Neuronal stem cell (in vitro differentiated cells): ENCODE measurements around the gene FGFBP3.

Source experiments
- DNase-seq: peaks from one replicate; pipeline ENCODE4 v3.0.0-alpha.2; 2013; ENCODE audit warnings: low spot score
- H2AFZ ChIP-seq: one replicate; pipeline ENCODE4 v1.6.1; 2013; ENCODE audit warnings: mild to moderate bottlenecking, low read length, inconsistent platforms
- H2AK5ac ChIP-seq: 2 replicates; pipeline ENCODE4 v1.6.1; 2013; ENCODE audit warnings: low read depth, mild to moderate bottlenecking, inconsistent platforms, low read length, moderate library complexity, mixed read lengths
- H2BK120ac ChIP-seq: 2 replicates; pipeline ENCODE4 v1.6.1; 2013; ENCODE audit warnings: low read depth, mild to moderate bottlenecking, inconsistent platforms, low read length, moderate library complexity, mixed read lengths
- H2BK12ac ChIP-seq: one replicate; pipeline ENCODE4 v1.6.1; 2013; ENCODE audit warnings: low read length, inconsistent platforms
- H2BK15ac ChIP-seq: 2 replicates; pipeline ENCODE4 v1.6.1; 2013; ENCODE audit warnings: mild to moderate bottlenecking, low read length, inconsistent platforms, mixed read lengths
- H2BK5ac ChIP-seq: one replicate; pipeline ENCODE4 v1.6.1; 2013; ENCODE audit warnings: inconsistent platforms, mild to moderate bottlenecking, low read length, moderate library complexity
- H3K14ac ChIP-seq: one replicate; pipeline ENCODE4 v1.6.1; 2013; ENCODE audit warnings: low read length, inconsistent platforms
- H3K18ac ChIP-seq: 2 replicates; pipeline ENCODE4 v1.6.1; 2013; ENCODE audit warnings: low read length, inconsistent platforms
- H3K23ac ChIP-seq: 2 replicates; pipeline ENCODE4 v1.6.1; 2013; ENCODE audit warnings: low read depth, mild to moderate bottlenecking, mixed read lengths, low read length, inconsistent platforms; ENCODE audit not compliant: poor library complexity
- H3K27ac ChIP-seq: replicated peaks from 3 replicates; pipeline ENCODE4 v1.5.1; 2013; ENCODE audit warnings: low read length, inconsistent platforms
- H3K27me3 ChIP-seq, 3 experiments: 2 replicates each; pipeline ENCODE4 v1.6.1; 2013; ENCODE audit warnings: low read length in 3 of 3, mild to moderate bottlenecking in 2 of 3, inconsistent platforms in 1 of 3, low read depth in 1 of 3, mixed read lengths in 1 of 3, moderate library complexity in 1 of 3; ENCODE audit not compliant: control insufficient read depth in 3 of 3, insufficient read depth in 3 of 3
- H3K36me3 ChIP-seq, 2 donors: replicated peaks in 1 of 2; 2 replicates each; pipeline ENCODE4 v1.6.1; 2013; ENCODE audit warnings: low read length in 2 of 2; ENCODE audit not compliant: control insufficient read depth in 2 of 2, insufficient read depth in 2 of 2
- H3K4ac ChIP-seq: 2 replicates; pipeline ENCODE4 v1.6.1; 2013; ENCODE audit warnings: inconsistent platforms, mild to moderate bottlenecking, low read length, moderate library complexity
- H3K4me1 ChIP-seq, 2 donors: 1 replicate in 1 of 2; 2 replicates in 1 of 2; pipeline ENCODE4 v1.6.1; 2013; ENCODE audit warnings: low read length in 2 of 2, low read depth in 1 of 2; ENCODE audit not compliant: control insufficient read depth in 2 of 2, insufficient read depth in 1 of 2
- H3K4me2 ChIP-seq: one replicate; pipeline ENCODE4 v1.6.1; 2013; ENCODE audit warnings: mild to moderate bottlenecking, low read length, inconsistent platforms; ENCODE audit not compliant: insufficient read depth, poor library complexity, severe bottlenecking
- H3K4me3 ChIP-seq, 2 donors: 2 replicates each; pipeline ENCODE4 v1.5.1; 2013; ENCODE audit warnings: low read length in 2 of 2, mild to moderate bottlenecking in 2 of 2, inconsistent platforms in 1 of 2, moderate library complexity in 1 of 2
- H3K79me1 ChIP-seq: one replicate; pipeline ENCODE4 v1.6.1; 2013; ENCODE audit warnings: low read depth, mild to moderate bottlenecking, inconsistent platforms, low read length, moderate library complexity
- H3K9ac ChIP-seq: one replicate; pipeline ENCODE4 v1.6.1; 2013; ENCODE audit warnings: mild to moderate bottlenecking, low read depth, low read length, inconsistent platforms; ENCODE audit not compliant: poor library complexity
- H3K9me3 ChIP-seq, 2 donors: replicated peaks in 1 of 2; 2 replicates each; pipeline versions ENCODE3 to v1.6.1; 2013; ENCODE audit warnings: low read length in 2 of 2, mild to moderate bottlenecking in 2 of 2, inconsistent platforms in 1 of 2, low read depth in 1 of 2, mixed read lengths in 1 of 2, moderate library complexity in 1 of 2; ENCODE audit not compliant: control insufficient read depth in 2 of 2, insufficient read depth in 1 of 2
- H4K8ac ChIP-seq: one replicate; pipeline ENCODE4 v1.6.1; 2013; ENCODE audit warnings: low read depth, mild to moderate bottlenecking, inconsistent platforms, low read length, moderate library complexity
- H4K91ac ChIP-seq: one replicate; pipeline ENCODE4 v1.6.1; 2013; ENCODE audit warnings: low read length, low read depth, mild to moderate bottlenecking, inconsistent platforms; ENCODE audit not compliant: poor library complexity
- WGBS, 2 donors: extraction: QIAGEN DNeasy Blood & Tissue Kit; methylation state at CpG; one replicate each; pipeline ENCODE4 v1.1.7; 2013; ENCODE audit warnings: missing lambda C conversion rate in 2 of 2, mixed read lengths in 1 of 2; ENCODE audit not compliant: insufficient read length in 2 of 2, insufficient replicate concordance in 1 of 2; ENCODE audit errors: extremely low coverage in 2 of 2; 5-methylcytosine and 5-hydroxymethylcytosine counted together

FGFBP3 gene

DNA sequence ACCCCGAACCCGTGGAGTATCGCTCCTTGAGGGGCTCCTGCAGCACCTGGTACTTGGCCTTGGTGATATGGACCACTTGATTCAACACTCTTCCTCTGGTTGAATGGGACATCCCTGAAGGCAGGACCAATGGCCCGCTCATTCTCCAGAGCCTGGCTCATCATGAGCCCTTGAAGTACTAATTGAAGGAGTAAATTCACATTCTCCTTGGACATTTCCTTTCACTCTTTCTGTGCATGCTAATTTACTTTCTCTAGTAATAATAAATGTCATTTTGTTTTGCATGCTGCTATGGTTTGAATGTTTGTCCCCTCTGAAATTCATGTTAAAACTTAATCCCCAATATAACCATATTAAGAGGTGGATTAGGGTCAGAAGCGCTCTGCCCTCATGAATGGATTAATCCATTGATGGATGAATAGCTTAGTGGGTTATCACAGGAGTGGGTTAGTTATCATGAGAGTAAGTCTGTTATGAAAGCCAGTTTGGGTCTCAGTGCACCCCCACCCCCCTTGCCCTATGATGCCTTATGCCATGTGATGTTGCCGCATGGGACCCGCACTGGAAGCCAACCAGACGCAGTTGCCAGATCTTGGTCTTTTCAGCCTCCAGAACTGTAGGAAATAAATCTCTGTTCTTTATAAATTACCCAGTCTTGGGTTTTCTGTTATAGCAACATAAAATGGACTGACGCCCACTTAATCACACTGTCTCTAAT lies 23.8 kb downstream of the FGFBP3 start:
- Histone ChIP-seq H3K18ac (peak overlapping the region; percentile 83), H3K4me1 (peaks cover 25 to 48% of the 10 kb centered on the region in 2 donors), H3K4ac (no peak overlapping the region), H3K27me3 (no peaks in the 10 kb centered on the region), H3K23ac (no peak overlapping the region), H2AK5ac (no peak overlapping the region), H3K27ac (peak overlapping the region; percentile 84), H2BK12ac (no peak overlapping the region), H2BK5ac (peak overlapping the region; percentile 1), H3K79me1 (no peaks in the 10 kb centered on the region), H2BK15ac (no peak overlapping the region), H3K9ac (no peak overlapping the region), H3K36me3 (no peaks in the 10 kb centered on the region), H2BK120ac (peak overlapping the region; percentile 40), H4K91ac (no peak overlapping the region), H3K4me3 (no peak overlapping the region), H3K14ac (no peak overlapping the region), H3K4me2 (no peak overlapping the region), H2AFZ (no peak overlapping the region), H3K9me3 (peaks cover 0 to 4% of the 10 kb centered on the region in 2 donors), H4K8ac (no peak overlapping the region)
- WGBS, 2 donors: no CpG with 5 or more reads among the region's 9 CpGs
- no peak for DNase-seq

DNA sequence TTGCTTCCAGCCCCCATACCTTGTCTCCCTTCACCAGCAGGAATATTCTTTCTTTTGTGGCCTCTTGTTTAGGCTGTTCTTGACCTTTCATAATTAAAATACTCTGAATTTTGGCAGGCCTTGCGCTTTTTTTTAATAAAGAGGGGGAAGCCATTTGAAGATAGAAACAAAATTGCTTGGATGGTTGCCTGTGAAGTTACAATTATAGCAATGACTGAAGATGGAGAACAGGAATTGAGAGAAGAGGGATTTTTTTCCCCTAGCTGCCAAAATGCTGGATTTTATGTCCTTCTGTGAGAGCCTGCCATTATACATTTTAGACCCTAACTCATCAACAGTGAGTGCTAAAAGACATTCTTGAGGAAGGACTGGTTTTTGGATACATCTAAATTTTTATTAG lies 24.8 kb downstream of the FGFBP3 start:
- no peak overlapping the region for H3K4me2 ChIP-seq
- no peak overlapping the region for H3K14ac ChIP-seq
- peak overlapping the region; percentile 83 for H3K18ac ChIP-seq
- H2BK15ac ChIP-seq: no peak overlapping the region
- WGBS, 2 donors: no CpG with 5 or more reads among the region's 1 CpG
- H4K91ac ChIP-seq: no peak overlapping the region
- no peak overlapping the region for H4K8ac ChIP-seq
- no peak overlapping the region for H2AFZ ChIP-seq
- H3K4me3 ChIP-seq: peak overlapping the region in 1 of 2 donors; percentile 36
- no peaks in the 10 kb centered on the region for H3K27me3 ChIP-seq
- H3K27ac ChIP-seq: peak overlapping the region; percentile 84
- no peaks in the 10 kb centered on the region for H3K79me1 ChIP-seq
- H3K9ac ChIP-seq: no peak overlapping the region
- H2BK12ac ChIP-seq: no peak overlapping the region
- H2AK5ac ChIP-seq: no peak overlapping the region
- H3K4ac ChIP-seq: no peak overlapping the region
- H3K36me3 ChIP-seq: no peaks in the 10 kb centered on the region
- DNase-seq: no peak
- peaks cover 25 to 52% of the 10 kb centered on the region in 2 donors for H3K4me1 ChIP-seq
- H2BK5ac ChIP-seq: peak overlapping the region; percentile 66
- H3K9me3 ChIP-seq: peaks cover 0 to 4% of the 10 kb centered on the region in 2 donors
- H2BK120ac ChIP-seq: peak overlapping the region; percentile 7
- no peak overlapping the region for H3K23ac ChIP-seq

- Histone ChIP-seq H3K9me3 (peaks cover 0 to 4% of the 10 kb centered on the region in 2 donors), H3K4ac (no peak overlapping the region), H4K91ac (no peak overlapping the region), H4K8ac (no peak overlapping the region), H2AK5ac (peak overlapping the region; percentile 0), H2BK15ac (no peak overlapping the region), H3K23ac (no peak overlapping the region), H2AFZ (peak overlapping the region; percentile 47), H3K4me2 (peak overlapping the region; percentile 29), H3K4me3 (peak overlapping the region in 1 of 2 donors; percentile 36), H3K4me1 (peaks cover 29 to 59% of the 10 kb centered on the region in 2 donors), H2BK120ac (peak overlapping the region; percentile 7), H2BK12ac (peak overlapping the region; percentile 5), H3K36me3 (no peaks in the 10 kb centered on the region), H3K14ac (no peak overlapping the region), H3K9ac (peak overlapping the region; percentile 85), H3K27me3 (no peaks in the 10 kb centered on the region), H2BK5ac (peak overlapping the region; percentile 66), H3K79me1 (no peaks in the 10 kb centered on the region), H3K27ac (peak overlapping the region; percentile 84), H3K18ac (peak overlapping the region; percentile 83)
- peak; percentile 50 for DNase-seq
- no CpG with 5 or more reads among the region's 20 CpGs for WGBS, 2 donors
Measured at GRCh38 chr10:91883549-91884444, 25.5 kb downstream of the FGFBP3 start.

DNA sequence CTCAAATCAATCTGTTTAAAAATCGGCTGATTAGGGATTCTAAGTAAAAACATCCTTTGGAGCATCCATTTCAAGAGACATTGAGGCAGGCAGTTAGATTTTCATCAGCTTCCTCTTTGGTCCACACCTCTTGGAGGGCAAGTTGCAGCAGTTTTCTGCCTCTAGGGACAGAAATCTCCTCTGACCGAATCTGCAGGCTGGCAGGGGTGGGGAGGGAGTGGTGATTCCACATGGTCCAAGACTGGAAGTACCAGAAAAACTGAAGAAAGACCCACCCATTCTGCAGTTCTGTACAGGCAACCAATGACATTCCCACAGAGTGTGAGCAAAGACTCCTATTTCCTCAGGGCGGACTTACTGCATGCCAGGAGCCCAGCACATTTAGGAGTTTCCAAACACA lies 29.0 kb downstream of the FGFBP3 start:
- Histone ChIP-seq H3K79me1 (no peaks in the 10 kb centered on the region), H3K4me2 (peak overlapping the region; percentile 29), H3K4me1 (peaks cover 29 to 34% of the 10 kb centered on the region in 2 donors), H4K8ac (no peak overlapping the region), H3K9ac (no peak overlapping the region), H3K14ac (no peak overlapping the region), H2AK5ac (peak overlapping the region; percentile 30), H3K23ac (no peak overlapping the region), H3K36me3 (no peaks in the 10 kb centered on the region), H4K91ac (no peak overlapping the region), H2BK12ac (no peak overlapping the region), H2BK15ac (no peak overlapping the region), H3K9me3 (peaks cover 0 to 4% of the 10 kb centered on the region in 2 donors), H3K27me3 (no peaks in the 10 kb centered on the region), H3K4ac (no peak overlapping the region), H2BK5ac (peak overlapping the region; percentile 56), H2AFZ (peak overlapping the region; percentile 74), H3K27ac (peak overlapping the region; percentile 91), H3K18ac (peak overlapping the region; percentile 67), H2BK120ac (no peak overlapping the region), H3K4me3 (peak overlapping the region in 1 of 2 donors; percentile 14)
- DNase-seq: peak; percentile 31
- WGBS, 2 donors: no CpG with 5 or more reads among the region's 3 CpGs
